Suprapubic skin (tissue), 4 donors: Measurements from ENCODE around the gene PMP22.

ENCODE experiments used
- CTCF ChIP-seq, 2 donors: fragments of 200-600 bp in 1 of 2; fragments of 450-650 bp in 1 of 2; sonication (generic) in 1 of 2; IDR thresholded peaks; one replicate each; pipeline ENCODE4 v1.5.1; 2016 to 2019; ENCODE audit warnings: antibody characterized with exemption in 2 of 2, mild to moderate bottlenecking in 1 of 2, moderate library complexity in 1 of 2
- POLR2A ChIP-seq, 2 donors: fragments of 450-650 bp; IDR thresholded peaks; one replicate each; pipeline ENCODE4 v1.6.1; 2017; ENCODE audit warnings: antibody characterized with exemption in 2 of 2, mild to moderate bottlenecking in 2 of 2, moderate library complexity in 2 of 2
- POLR2AphosphoS5 ChIP-seq, 3 donors: sonication (generic); formaldehyde crosslinking; IDR thresholded peaks; one replicate each; pipeline ENCODE4 v1.6.1; 2017; ENCODE audit warnings: antibody characterized with exemption in 3 of 3

- TF ChIP-seq CTCF (IDR thresholded peaks at IDR 0.05) (no peak), POLR2AphosphoS5 (IDR thresholded peaks at IDR 0.05) (no peak), POLR2A (IDR thresholded peaks at IDR 0.05) (no peak)
Measured at GRCh38 chr17:15255713-15256454, 9.2 kb downstream of the PMP22 start.
